ENCODE results near the gene CD247.

DNA sequence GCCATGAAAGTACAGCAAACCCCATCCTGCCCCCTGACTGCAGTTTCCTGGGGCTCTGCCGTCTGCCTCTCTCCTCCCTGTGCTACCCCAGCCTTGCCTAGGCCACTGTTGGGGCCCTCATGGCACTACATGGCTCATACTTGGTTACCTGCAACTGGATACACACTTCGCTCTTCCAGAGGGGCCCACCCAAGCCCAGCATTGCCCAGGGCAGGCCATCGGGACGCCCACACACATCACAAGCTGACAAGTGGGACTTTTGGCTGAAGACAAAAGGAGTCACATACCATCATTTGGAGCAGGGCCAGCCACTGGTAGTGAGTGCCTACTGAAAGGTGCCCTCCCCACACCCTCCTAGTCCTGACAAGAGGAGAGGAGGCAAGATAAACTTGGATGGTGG lies 82.8 kb downstream of the CD247 start:
- TF ChIP-seq CTCF (tag by site-specific recombination; IDR thresholded peaks at IDR 0.05) (no peak), ZFP37 (tag by site-specific recombination; IDR thresholded peaks at IDR 0.05) (no peak), ZNF558 (tag by site-specific recombination; IDR thresholded peaks at IDR 0.05) (no peak), ZNF76 (tag by site-specific recombination; IDR thresholded peaks at IDR 0.05; ENCODE audit: borderline replicate concordance, low read depth) (no peak), ZNF10 (tag by site-specific recombination; IDR thresholded peaks at IDR 0.05) (no peak), ZBTB26 (tag by site-specific recombination; optimal IDR thresholded peaks at IDR 0.05) (no peak), ZBTB20 (tag by site-specific recombination; IDR thresholded peaks at IDR 0.05) (no peak), ZNF221 (tag by site-specific recombination; IDR thresholded peaks at IDR 0.05; ENCODE audit: borderline replicate concordance) (no peak), MYNN (tag by site-specific recombination; IDR thresholded peaks at IDR 0.05; ENCODE audit: borderline replicate concordance) (no peak)
- TF ChIP-seq, protein P1, sequence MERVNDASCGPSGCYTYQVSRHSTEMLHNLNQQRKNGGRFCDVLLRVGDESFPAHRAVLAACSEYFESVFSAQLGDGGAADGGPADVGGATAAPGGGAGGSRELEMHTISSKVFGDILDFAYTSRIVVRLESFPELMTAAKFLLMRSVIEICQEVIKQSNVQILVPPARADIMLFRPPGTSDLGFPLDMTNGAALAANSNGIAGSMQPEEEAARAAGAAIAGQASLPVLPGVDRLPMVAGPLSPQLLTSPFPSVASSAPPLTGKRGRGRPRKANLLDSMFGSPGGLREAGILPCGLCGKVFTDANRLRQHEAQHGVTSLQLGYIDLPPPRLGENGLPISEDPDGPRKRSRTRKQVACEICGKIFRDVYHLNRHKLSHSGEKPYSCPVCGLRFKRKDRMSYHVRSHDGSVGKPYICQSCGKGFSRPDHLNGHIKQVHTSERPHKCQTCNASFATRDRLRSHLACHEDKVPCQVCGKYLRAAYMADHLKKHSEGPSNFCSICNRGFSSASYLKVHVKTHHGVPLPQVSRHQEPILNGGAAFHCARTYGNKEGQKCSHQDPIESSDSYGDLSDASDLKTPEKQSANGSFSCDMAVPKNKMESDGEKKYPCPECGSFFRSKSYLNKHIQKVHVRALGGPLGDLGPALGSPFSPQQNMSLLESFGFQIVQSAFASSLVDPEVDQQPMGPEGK (tag by site-specific recombination; IDR thresholded peaks at IDR 0.05), result no peak
- TF ChIP-seq, protein P2, sequence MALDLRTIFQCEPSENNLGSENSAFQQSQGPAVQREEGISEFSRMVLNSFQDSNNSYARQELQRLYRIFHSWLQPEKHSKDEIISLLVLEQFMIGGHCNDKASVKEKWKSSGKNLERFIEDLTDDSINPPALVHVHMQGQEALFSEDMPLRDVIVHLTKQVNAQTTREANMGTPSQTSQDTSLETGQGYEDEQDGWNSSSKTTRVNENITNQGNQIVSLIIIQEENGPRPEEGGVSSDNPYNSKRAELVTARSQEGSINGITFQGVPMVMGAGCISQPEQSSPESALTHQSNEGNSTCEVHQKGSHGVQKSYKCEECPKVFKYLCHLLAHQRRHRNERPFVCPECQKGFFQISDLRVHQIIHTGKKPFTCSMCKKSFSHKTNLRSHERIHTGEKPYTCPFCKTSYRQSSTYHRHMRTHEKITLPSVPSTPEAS (tag by site-specific recombination; IDR thresholded peaks at IDR 0.05), result no peak
- TF ChIP-seq, protein P3, sequence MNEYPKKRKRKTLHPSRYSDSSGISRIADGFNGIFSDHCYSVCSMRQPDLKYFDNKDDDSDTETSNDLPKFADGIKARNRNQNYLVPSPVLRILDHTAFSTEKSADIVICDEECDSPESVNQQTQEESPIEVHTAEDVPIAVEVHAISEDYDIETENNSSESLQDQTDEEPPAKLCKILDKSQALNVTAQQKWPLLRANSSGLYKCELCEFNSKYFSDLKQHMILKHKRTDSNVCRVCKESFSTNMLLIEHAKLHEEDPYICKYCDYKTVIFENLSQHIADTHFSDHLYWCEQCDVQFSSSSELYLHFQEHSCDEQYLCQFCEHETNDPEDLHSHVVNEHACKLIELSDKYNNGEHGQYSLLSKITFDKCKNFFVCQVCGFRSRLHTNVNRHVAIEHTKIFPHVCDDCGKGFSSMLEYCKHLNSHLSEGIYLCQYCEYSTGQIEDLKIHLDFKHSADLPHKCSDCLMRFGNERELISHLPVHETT (tag by site-specific recombination; IDR thresholded peaks at IDR 0.05), result no peak
- TF ChIP-seq, protein P4, sequence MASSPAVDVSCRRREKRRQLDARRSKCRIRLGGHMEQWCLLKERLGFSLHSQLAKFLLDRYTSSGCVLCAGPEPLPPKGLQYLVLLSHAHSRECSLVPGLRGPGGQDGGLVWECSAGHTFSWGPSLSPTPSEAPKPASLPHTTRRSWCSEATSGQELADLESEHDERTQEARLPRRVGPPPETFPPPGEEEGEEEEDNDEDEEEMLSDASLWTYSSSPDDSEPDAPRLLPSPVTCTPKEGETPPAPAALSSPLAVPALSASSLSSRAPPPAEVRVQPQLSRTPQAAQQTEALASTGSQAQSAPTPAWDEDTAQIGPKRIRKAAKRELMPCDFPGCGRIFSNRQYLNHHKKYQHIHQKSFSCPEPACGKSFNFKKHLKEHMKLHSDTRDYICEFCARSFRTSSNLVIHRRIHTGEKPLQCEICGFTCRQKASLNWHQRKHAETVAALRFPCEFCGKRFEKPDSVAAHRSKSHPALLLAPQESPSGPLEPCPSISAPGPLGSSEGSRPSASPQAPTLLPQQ (tag by site-specific recombination; IDR thresholded peaks at IDR 0.05), result no peak
